GM18508 (cell line): Measurements from ENCODE around the gene RPGRIP1L.

Experiments used
- ATAC-seq: cut with Tn5 transposase; IDR thresholded peaks from one replicate; pipeline ENCODE4 v1.9.1; 2021; ENCODE audit warnings: moderate number of reproducible peaks; ENCODE audit not compliant: insufficient read depth, unreplicated experiment

RPGRIP1L gene

DNA sequence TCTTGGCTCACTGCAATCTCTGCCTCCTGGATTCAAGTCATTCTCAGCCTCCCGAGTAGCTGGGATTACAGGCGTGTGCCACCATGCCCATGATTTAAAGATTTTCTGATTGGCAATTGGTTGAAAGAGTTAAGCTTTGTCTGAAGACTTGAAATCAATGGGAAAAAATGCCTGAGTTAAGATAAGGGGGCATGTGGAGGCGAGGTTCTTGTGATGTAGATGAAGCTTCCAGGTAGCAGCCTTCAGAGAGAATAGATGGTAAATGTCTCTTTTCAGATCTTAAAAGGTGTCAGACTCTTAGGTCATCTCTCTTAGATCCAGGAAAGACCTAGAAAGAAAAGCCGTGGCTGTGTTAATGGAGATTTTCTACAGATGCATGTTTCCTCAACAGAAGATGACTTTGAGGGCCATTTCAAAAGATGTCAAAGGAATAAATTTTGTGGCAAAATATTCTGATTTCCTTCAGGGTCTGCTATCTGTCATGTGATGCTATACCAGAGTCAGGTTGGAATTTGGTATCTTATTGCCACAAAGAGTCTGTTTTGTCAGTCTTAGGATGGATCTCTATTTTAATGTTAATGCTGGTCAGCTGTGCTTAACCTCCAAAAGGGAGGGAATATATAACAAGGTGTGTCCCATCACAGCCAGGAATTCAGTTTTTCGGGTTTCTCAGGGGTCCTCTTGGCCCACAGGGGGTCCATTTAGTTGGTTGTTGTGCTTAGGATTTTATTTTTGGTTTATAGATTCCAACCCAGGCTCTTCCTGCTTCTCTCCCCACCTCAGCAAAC, 142.4 kb downstream of the RPGRIP1L start:
- no peak for ATAC-seq

DNA sequence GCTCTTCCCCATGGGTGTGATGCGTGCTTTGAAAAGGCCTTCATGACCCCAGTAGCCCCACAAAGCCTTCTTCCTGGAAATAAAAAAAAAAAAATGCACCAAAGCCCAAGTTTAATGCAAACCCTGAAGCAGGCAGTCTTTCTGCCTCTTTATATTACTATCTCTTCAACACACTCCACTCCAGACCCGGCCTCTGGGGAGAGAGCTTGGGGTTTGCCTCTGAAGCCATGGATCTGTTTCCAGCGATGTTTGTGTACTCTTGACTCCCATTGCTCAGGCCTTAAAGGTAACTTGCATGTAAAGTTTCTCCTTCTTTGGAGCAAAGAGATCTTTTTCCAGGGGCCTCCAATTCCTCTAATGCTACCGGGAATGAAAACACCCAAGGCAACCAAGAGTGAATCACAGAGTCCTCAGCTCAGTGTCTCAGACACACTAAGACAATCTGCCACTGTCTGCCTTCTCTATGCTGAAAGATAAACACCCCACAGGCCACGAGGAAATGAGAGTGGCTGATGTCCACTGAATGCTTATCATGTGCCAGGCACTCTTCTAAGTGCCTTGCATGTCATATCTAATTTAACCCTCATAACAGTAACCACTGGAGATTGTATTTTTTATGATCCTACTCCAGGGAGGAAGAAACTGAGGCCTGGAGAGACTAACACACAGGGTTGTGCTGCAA, 144.2 kb downstream of the RPGRIP1L start:
- ATAC-seq = no peak

DNA sequence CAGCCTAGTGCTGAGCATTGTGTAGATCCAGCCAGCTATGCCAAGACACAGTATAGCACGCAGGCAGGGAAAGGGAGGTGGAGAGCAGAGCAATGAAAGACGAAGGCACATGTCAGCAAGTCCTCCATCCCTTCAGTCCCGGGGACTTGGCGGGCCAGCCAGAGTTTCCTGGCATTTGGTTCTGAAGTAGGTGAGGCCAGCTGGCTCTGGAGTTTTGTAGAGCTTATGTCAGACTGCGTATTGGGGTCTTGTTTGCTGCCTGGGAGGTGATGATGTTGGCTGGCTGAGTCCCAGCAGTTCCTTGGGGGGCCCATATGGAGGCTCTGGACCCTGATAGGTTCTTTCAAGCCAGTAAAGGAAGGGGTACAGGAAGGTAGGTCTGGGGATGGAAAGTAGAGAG, 144.9 kb downstream of the RPGRIP1L start:
- no peak for ATAC-seq

DNA sequence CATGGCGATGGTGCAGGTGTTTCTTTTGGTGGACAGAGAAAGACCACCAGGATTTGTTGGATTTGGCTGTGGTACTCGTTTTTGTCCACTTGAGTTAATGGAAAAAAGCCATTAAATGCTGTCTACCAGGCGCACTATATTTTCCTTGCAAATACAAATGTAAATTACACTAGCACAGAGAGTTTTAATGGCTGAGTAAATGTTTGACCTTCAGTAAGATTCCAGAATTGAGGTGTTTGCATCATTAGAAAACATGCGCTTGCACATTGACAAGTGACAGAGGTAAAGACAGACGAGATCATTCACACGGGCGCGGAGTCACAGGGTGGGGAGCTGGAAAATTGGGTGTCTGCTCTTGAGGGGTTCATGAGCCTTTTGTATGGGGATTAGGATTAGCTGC, 147.1 kb downstream of the RPGRIP1L start:
- ATAC-seq = no peak

DNA sequence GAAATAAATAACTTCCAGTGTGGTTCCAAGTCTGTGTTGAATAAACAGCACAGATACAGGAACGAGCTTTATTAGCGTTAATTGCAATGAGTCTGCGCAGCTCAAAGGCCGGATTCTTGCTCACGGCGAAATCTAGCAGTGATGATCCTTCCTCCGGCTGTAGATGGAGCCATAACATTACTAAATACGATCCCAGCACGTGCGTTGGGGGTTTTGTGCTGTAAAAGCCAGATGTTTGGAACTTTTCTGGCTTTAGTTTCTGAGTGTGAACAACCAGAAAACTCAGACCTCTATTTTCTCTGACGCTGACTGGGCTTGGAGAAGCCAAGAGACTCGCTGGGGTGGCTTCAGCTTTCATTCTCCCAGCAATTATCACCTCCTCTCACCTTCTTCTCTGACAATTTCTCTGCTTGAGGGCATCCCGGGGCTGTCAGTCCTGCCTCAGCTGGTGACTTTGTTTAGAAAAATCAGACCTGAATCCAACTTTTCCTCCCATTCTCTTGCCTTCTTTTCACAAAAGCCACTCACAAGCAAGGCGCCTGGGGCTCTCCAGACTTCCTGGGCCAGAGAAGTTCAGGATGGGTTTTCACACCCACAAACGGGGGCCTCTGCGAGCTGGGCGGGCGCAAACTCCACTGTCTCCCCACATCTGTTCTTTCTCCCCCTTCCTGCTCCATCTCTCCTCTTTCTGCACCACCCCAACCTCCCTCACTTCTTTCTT, 153.5 kb downstream of the RPGRIP1L start:
- no peak for ATAC-seq
